ENCODE data around the gene RMRP. TPM values are rescaled to one million over a fixed set of nuclear protein-coding genes. Genes with fewer than 3 reads are reported as not detected.

RMRP gene
- total RNA-seq, 4 donors from 2014 or later, result 649 to 2,915 (median 1,530) TPM

- Histone ChIP-seq H3K27ac (peak within 1 kb of the TSS; percentile 11 to 87 (median 53)), H3K4me1 (peaks cover 0 to 34% (median 0%) of the 10 kb centered on the region in 4 donors), H3K9me3 (no peaks in the 10 kb centered on the region), H3K36me3 (peaks cover 0 to 14% (median 0%) of the 10 kb centered on the region in 3 donors), H3K27me3 (no peaks in the 10 kb centered on the region), H3K4me3 (peak within 1 kb of the TSS; percentile 41 to 60 (median 50))
- 5 to 7% methylated on average over 41 to 51 of the region's 58 CpGs for WGBS, 2 donors
- DNase-seq (ENCODE audit: low spot score in 2 of 2), result peak; percentile 47 to 55
- TF ChIP-seq EP300 (IDR thresholded peaks at IDR 0.05) (peak in 1 of 2 donors; percentile 68), POLR2A (IDR thresholded peaks at IDR 0.05) (peak in 1 of 2 donors; percentile 32), CTCF (IDR thresholded peaks at IDR 0.05) (peak in 1 of 5 experiments; percentile 26)
Measured at GRCh38 chr9:35664531-35665470, 7.0 kb upstream of the RMRP start, which contains the start of gene ARHGEF39. Gene ARHGEF39, minus strand, starts transcription at chr9:35665195. Its CDS starts 26 bp downstream, at chr9:35665169.

DNA sequence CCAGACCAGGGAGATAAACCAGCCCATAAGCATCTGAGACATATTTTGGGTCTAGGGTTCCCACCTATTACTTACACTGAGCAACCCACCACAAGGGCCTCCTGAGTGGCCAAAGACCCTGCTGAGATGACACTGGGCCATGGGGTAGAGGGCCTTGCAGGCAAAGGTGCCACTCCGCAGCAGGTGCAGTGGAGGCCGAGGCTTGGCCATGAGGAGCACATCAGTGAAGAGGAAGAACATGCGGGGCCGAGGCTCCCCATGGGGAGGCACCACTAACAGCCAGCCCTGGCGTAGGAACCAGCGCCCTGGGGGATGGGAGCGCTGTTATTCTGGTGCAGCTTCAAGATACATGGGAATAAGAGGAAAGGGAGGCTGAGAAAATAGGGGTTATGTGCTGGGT, 4.6 kb upstream of the RMRP start:
- 83 to 88% methylated on average over 7 of the region's 7 CpGs for WGBS, 2 donors
- Histone ChIP-seq H3K27ac (peak overlapping the region in 2 of 4 donors; percentile 93 to 99), H3K36me3 (peaks cover 0 to 14% (median 0%) of the 10 kb centered on the region in 3 donors), H3K4me3 (no peak overlapping the region), H3K4me1 (peaks cover 0 to 46% (median 8%) of the 10 kb centered on the region in 4 donors), H3K27me3 (no peaks in the 10 kb centered on the region), H3K9me3 (no peaks in the 10 kb centered on the region)
- TF ChIP-seq POLR2A (IDR thresholded peaks at IDR 0.05), result no peak
- no peak for TF ChIP-seq CTCF (IDR thresholded peaks at IDR 0.05)
- no peak for DNase-seq (ENCODE audit: low spot score in 2 of 2)

DNA sequence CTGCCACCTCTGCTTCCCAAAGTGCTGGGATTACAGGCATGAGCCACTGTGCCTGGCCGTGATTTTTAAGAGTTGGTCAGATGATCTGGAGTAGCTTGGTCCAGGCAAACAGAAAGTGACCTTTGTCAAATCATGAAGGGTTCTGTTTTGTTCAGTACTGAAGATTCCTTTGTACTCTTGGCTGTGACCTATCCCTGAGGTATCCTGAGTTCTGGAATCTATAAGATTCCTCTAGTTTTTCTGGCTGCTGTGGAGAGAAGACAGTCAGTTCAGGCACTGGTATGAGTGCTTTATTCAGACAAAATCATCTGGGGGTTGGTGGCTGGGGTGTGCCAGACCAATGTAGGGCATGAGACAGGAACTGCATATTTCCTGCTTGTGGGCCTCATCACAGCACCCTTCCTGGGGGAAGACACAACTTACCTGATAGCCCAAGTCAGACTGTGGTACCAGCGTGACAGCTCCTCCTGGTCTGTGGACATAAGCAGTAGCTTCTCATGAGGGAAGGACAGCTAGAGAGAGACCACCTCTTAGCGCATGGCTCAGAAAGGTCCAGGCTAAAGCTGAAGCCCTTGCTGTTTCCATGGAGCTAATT, 4.0 kb upstream of the RMRP start:
- H3K9me3 ChIP-seq, result no peaks in the 10 kb centered on the region
- peaks cover 0 to 14% (median 0%) of the 10 kb centered on the region in 3 donors for H3K36me3 ChIP-seq
- H3K4me1 ChIP-seq, result peaks cover 0 to 52% (median 10%) of the 10 kb centered on the region in 4 donors
- H3K27me3 ChIP-seq, result no peaks in the 10 kb centered on the region
- TF ChIP-seq CTCF (IDR thresholded peaks at IDR 0.05) (no peak), EP300 (IDR thresholded peaks at IDR 0.05) (no peak), POLR2A (IDR thresholded peaks at IDR 0.05) (no peak)
- WGBS, 2 donors, result 65% methylated on average over 3 of the region's 3 CpGs
- DNase-seq (ENCODE audit: low spot score in 2 of 2), result no peak
- peak overlapping the region in 3 of 4 donors; percentile 48 to 99 (median 93) for H3K27ac ChIP-seq
- no peak overlapping the region for H3K4me3 ChIP-seq

DNA sequence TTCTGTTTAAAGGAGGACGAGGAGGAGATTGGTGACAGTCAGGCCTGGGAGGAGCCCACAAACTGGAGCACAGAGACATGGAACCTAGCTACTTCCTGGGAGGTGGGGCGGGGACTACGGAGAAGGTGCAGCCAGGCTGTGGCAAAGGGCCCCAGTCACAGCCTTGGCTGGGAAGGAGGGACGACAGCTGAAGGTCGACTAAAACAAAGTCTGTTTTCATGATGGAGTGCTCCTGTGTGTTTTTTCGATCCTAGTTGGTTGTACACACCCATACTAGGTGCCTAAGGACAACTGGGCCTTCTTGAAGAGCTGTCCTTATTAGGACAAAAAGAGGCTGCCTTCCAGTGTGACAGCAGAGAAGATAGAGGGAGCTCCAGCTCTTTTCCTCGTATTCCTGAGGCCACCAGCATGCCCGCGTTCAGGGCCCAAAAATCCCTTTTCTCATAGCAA, 3.2 kb upstream of the RMRP start:
- WGBS, 2 donors, result 38 to 47% methylated on average over 9 of the region's 9 CpGs
- TF ChIP-seq CTCF (IDR thresholded peaks at IDR 0.05), result peak in 3 of 5 experiments; percentile 32 to 55 (median 46)
- peak in 1 of 2 donors; percentile 32 for TF ChIP-seq EP300 (IDR thresholded peaks at IDR 0.05)
- TF ChIP-seq POLR2A (IDR thresholded peaks at IDR 0.05), result no peak
- Histone ChIP-seq H3K9me3 (no peaks in the 10 kb centered on the region), H3K4me1 (peaks cover 0 to 52% (median 10%) of the 10 kb centered on the region in 4 donors), H3K27me3 (no peaks in the 10 kb centered on the region), H3K27ac (peak overlapping the region; percentile 30 to 99 (median 70)), H3K4me3 (no peak overlapping the region), H3K36me3 (peaks cover 0 to 14% (median 0%) of the 10 kb centered on the region in 3 donors)
- no peak for DNase-seq (ENCODE audit: low spot score in 2 of 2)
